CD8-positive, alpha-beta memory T cell (primary cell): Measurements from ENCODE around the gene CRLF3. TPM values are rescaled to one million over a fixed set of nuclear protein-coding genes. Genes with fewer than 3 reads are reported as not detected.
A peak's percentile ranks its signal among the peaks of the same experiment; 100 is the strongest.
"Not testable (repeated sequence)": the region's sequence is repeated elsewhere in the genome, so short reads cannot be mapped to it uniquely, and the experiment has no call there.

Experiments
- CTCF ChIA-PET: fragments of 350-600 bp; sonication (Branson Sonifier 250); formaldehyde crosslinking; loops from one replicate; lab custom pipeline; 2021; ENCODE audit warnings: antibody characterized with exemption; lab: Charles Lee
- POLR2A ChIA-PET: fragments of 350-600 bp; sonication (Branson Sonifier 250); formaldehyde crosslinking; loops from one replicate; lab custom pipeline; 2021; ENCODE audit warnings: antibody characterized with exemption; lab: Charles Lee
- DNase-seq, 5 donors: peaks; one replicate each; pipeline versions ENCODE4 v3.0.0 to v3.0.0-alpha.2; 2020 to 2022; ENCODE audit warnings: mixed read lengths in 1 of 5
- H3K27ac ChIP-seq: one replicate; pipeline ENCODE4 v1.7.0; 2013; ENCODE audit warnings: low read depth, mild to moderate bottlenecking, low read length, moderate library complexity
- H3K27me3 ChIP-seq: 2 replicates; pipeline ENCODE4 v1.7.0; 2013; ENCODE audit warnings: low read length, mild to moderate bottlenecking; ENCODE audit not compliant: insufficient read depth, poor library complexity, severe bottlenecking
- H3K36me3 ChIP-seq: 2 replicates; pipeline ENCODE4 v1.7.0; 2013; ENCODE audit warnings: mild to moderate bottlenecking, low read length, moderate library complexity; ENCODE audit not compliant: insufficient read depth
- H3K4me1 ChIP-seq: 2 replicates; pipeline ENCODE4 v1.7.0; 2013; ENCODE audit warnings: mild to moderate bottlenecking, low read length, moderate library complexity; ENCODE audit not compliant: insufficient read depth
- H3K4me3 ChIP-seq: 2 replicates; pipeline ENCODE4 v1.7.0; 2013; ENCODE audit warnings: mild to moderate bottlenecking, low read length
- H3K9me3 ChIP-seq: 2 replicates; pipeline ENCODE4 v1.7.0; 2013; ENCODE audit warnings: mild to moderate bottlenecking, low read length
- H3K27ac Mint-ChIP-seq, 8 donors: one replicate each; pipeline ENCODE4 v1.8.0; 2020 to 2021; ENCODE audit warnings: mixed read lengths in 8 of 8, mild to moderate bottlenecking in 6 of 8, inconsistent platforms in 3 of 8, moderate library complexity in 3 of 8
- H3K27me3 Mint-ChIP-seq, 2 donors: one replicate each; pipeline ENCODE4 v1.8.0; 2020 to 2021; ENCODE audit warnings: mixed read lengths in 2 of 2, mild to moderate bottlenecking in 1 of 2, moderate library complexity in 1 of 2
- H3K36me3 Mint-ChIP-seq, 3 donors: one replicate each; pipeline ENCODE4 v1.8.0; 2020 to 2021; ENCODE audit warnings: mixed read lengths in 3 of 3, inconsistent platforms in 1 of 3, mild to moderate bottlenecking in 1 of 3
- H3K4me1 Mint-ChIP-seq, 3 donors: one replicate each; pipeline ENCODE4 v1.8.0; 2020 to 2021; ENCODE audit warnings: mixed read lengths in 3 of 3, inconsistent platforms in 1 of 3, mild to moderate bottlenecking in 1 of 3
- H3K4me3 Mint-ChIP-seq, 7 donors: one replicate each; pipeline ENCODE4 v1.8.0; 2020 to 2021; ENCODE audit warnings: mixed read lengths in 7 of 7, mild to moderate bottlenecking in 6 of 7, moderate library complexity in 4 of 7, inconsistent platforms in 2 of 7
- H3K9me3 Mint-ChIP-seq, 5 donors: one replicate each; pipeline ENCODE4 v1.8.0; 2020 to 2022; ENCODE audit warnings: mixed read lengths in 5 of 5, mild to moderate bottlenecking in 3 of 5, moderate library complexity in 2 of 5, inconsistent platforms in 1 of 5
- polyA plus RNA-seq: library from polyadenylated mRNA; unstranded; fragments of 300-500 nt; fragmentation: Illumina TruSeq; gene quantifications from one replicate; pipeline ENCODE4 v1.2.3, GENCODE V29; 2021
- total RNA-seq, 2 experiments: library from RNA; stranded (reverse); gene quantifications; one replicate each; pipeline ENCODE4 v1.2.3, GENCODE V29; 2021

Gene CRLF3
- total and polyA plus RNA-seq, 3 experiments from 2014 or later: 42.7 to 108 (median 43.0) TPM

GRCh38 chr17:30794372-30794771 is 30.1 kb downstream of the CRLF3 start:
- H3K4me1 Mint-ChIP-seq: peaks cover 8 to 24% (median 20%) of the 10 kb centered on the region in 3 donors
- H3K27me3 Mint-ChIP-seq: no peaks in the 10 kb centered on the region
- ChIA-PET POLR2A (interaction anchor here (0.6 kb wide), 1 partner anchor 30 kb away, joined by 10 read pairs; no protein-coding TSS in a partner anchor), CTCF (interaction anchor here (1.2 kb wide), 1 partner anchor 30 kb away, joined by 6 read pairs; the partner anchor contains the start of gene CRLF3)
- H3K4me1 ChIP-seq: no peaks in the 10 kb centered on the region
- H3K27ac Mint-ChIP-seq: peak overlapping the region in 6 of 8 donors; percentile 8 to 80 (median 18)
- H3K4me3 Mint-ChIP-seq: peak overlapping the region in 1 of 7 donors; percentile 23
- H3K9me3 Mint-ChIP-seq: no peaks in the 10 kb centered on the region
- H3K36me3 Mint-ChIP-seq: peaks cover 10 to 78% (median 20%) of the 10 kb centered on the region in 3 donors
- no peaks in the 10 kb centered on the region for H3K9me3 ChIP-seq
- H3K4me3 ChIP-seq: no peak overlapping the region
- H3K27me3 ChIP-seq: no peaks in the 10 kb centered on the region
- peaks cover 49% of the 10 kb centered on the region for H3K36me3 ChIP-seq
- no peak for DNase-seq
- no peak overlapping the region for H3K27ac ChIP-seq

GRCh38 chr17:30793282-30793977 is 31.1 kb downstream of the CRLF3 start:
- H3K27ac Mint-ChIP-seq: peak overlapping the region in 4 of 8 donors; percentile 10 to 64 (median 28)
- Histone ChIP-seq H3K36me3 (peaks cover 55% of the 10 kb centered on the region), H3K9me3 (no peaks in the 10 kb centered on the region), H3K27me3 (no peaks in the 10 kb centered on the region), H3K27ac (no peak overlapping the region), H3K4me3 (no peak overlapping the region), H3K4me1 (no peaks in the 10 kb centered on the region)
- H3K27me3 Mint-ChIP-seq: no peaks in the 10 kb centered on the region
- H3K4me3 Mint-ChIP-seq: no peak overlapping the region
- CTCF ChIA-PET: interaction anchor here (1.2 kb wide), 1 partner anchor 31 kb away, joined by 6 read pairs; the partner anchor contains the start of gene CRLF3
- POLR2A ChIA-PET: interaction anchor here (0.6 kb wide), 1 partner anchor 29 kb away, joined by 10 read pairs; no protein-coding TSS in a partner anchor
- H3K4me1 Mint-ChIP-seq: peaks cover 8 to 23% (median 20%) of the 10 kb centered on the region in 3 donors
- peaks cover 10 to 82% (median 20%) of the 10 kb centered on the region in 3 donors for H3K36me3 Mint-ChIP-seq
- DNase-seq: no peak
- no peaks in the 10 kb centered on the region for H3K9me3 Mint-ChIP-seq

GRCh38 chr17:30790279-30790678 is 34.2 kb downstream of the CRLF3 start:
- Histone ChIP-seq H3K4me1 (no peaks in the 10 kb centered on the region), H3K27ac (no peak overlapping the region), H3K27me3 (no peaks in the 10 kb centered on the region), H3K9me3 (no peaks in the 10 kb centered on the region), H3K36me3 (peaks cover 53% of the 10 kb centered on the region), H3K4me3 (no peak overlapping the region)
- H3K4me1 Mint-ChIP-seq: peaks cover 8 to 13% (median 10%) of the 10 kb centered on the region in 3 donors
- no peak for DNase-seq
- no peaks in the 10 kb centered on the region for H3K9me3 Mint-ChIP-seq
- H3K27ac Mint-ChIP-seq: peak overlapping the region; percentile 19 to 89 (median 76)
- H3K36me3 Mint-ChIP-seq: peaks cover 5 to 78% (median 17%) of the 10 kb centered on the region in 3 donors
- no peaks in the 10 kb centered on the region for H3K27me3 Mint-ChIP-seq
- POLR2A ChIA-PET: no interaction called here
- CTCF ChIA-PET: interaction anchor here (0.6 to 1.1 kb wide), 3 partner anchors 10 to 412 kb away, joined by 3 to 8 read pairs (median 4); partner anchors contain the start of gene CRLF3
- H3K4me3 Mint-ChIP-seq: peak overlapping the region in 2 of 7 donors; percentile 5 to 38

DNA sequence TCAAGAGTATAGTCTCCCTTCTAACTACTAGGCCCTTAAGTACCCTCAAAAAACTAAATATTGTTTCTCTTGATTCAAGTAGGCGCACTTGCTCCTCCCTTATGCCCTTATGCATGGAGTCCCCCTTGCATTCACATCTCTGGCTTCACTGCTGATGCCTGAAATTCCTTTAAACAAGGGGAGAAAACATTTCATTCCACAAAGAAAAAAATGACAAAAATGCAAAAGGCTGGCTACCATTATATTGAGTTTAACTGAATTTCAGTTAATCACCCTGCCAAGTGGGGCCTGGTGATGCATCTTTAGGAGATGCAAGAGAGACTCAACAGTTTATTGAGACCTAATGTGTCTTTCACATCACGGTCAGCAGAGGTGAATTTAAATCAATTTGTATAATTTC is 35.6 kb downstream of the CRLF3 start:
- Mint-ChIP-seq H3K27me3 (no peaks in the 10 kb centered on the region), H3K27ac (peak overlapping the region in 2 of 8 donors; percentile 20 to 32), H3K9me3 (no peaks in the 10 kb centered on the region), H3K36me3 (peaks cover 5 to 79% (median 15%) of the 10 kb centered on the region in 3 donors), H3K4me3 (no peak overlapping the region), H3K4me1 (peaks cover 8 to 13% (median 13%) of the 10 kb centered on the region in 3 donors)
- Histone ChIP-seq H3K4me1 (no peaks in the 10 kb centered on the region), H3K9me3 (no peaks in the 10 kb centered on the region), H3K27ac (no peak overlapping the region), H3K27me3 (no peaks in the 10 kb centered on the region), H3K4me3 (no peak overlapping the region), H3K36me3 (peaks cover 46% of the 10 kb centered on the region)
- ChIA-PET POLR2A (no interaction called here), CTCF (interaction anchor here (1.1 to 1.3 kb wide), 2 partner anchors 35 to 37 kb away, joined by 5 to 8 read pairs; partner anchors contain the start of gene CRLF3)
- DNase-seq: no peak

GRCh38 chr17:30782206-30782605 is 42.3 kb downstream of the CRLF3 start:
- ChIA-PET CTCF (interaction anchor here (2.2 kb wide), 1 partner anchor 43 kb away, joined by 7 read pairs; no protein-coding TSS in a partner anchor), POLR2A (no interaction called here)
- Histone ChIP-seq H3K27ac (no peak overlapping the region), H3K4me3 (no peak overlapping the region), H3K36me3 (peaks cover 10% of the 10 kb centered on the region), H3K27me3 (no peaks in the 10 kb centered on the region), H3K9me3 (no peaks in the 10 kb centered on the region), H3K4me1 (no peaks in the 10 kb centered on the region)
- peaks cover 8 to 23% (median 20%) of the 10 kb centered on the region in 3 donors for H3K4me1 Mint-ChIP-seq
- no peaks in the 10 kb centered on the region for H3K9me3 Mint-ChIP-seq
- no peak for DNase-seq
- H3K27ac Mint-ChIP-seq: peak overlapping the region in 5 of 8 donors; percentile 37 to 64 (median 54)
- no peaks in the 10 kb centered on the region for H3K27me3 Mint-ChIP-seq
- H3K4me3 Mint-ChIP-seq: no peak overlapping the region
- H3K36me3 Mint-ChIP-seq: peaks cover 4 to 57% (median 15%) of the 10 kb centered on the region in 3 donors

DNA sequence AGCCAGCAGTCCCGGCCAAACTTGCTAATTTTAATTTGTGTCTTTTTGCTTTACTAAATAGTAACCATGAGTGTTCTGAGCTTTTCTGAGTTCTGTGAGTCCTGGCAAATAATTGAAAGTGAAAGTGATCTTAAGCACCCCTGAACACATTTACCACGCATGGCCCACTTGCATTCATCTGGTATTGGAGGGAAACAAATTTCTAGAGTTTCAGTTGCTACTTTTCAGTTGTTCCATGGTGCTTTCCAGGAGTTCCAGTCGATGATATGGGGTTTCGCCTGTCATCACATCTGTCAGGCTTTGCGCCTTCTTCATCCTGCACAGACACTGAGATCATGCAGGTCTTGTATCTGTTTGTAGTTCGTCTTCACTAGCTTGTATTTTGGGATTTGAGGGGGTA is 44.1 kb downstream of the CRLF3 start:
- H3K27ac Mint-ChIP-seq: peak overlapping the region; percentile 51 to 90 (median 75)

GRCh38 chr17:30768771-30769170 is 55.7 kb downstream of the CRLF3 start:
- H3K4me1 Mint-ChIP-seq, H3K9me3 Mint-ChIP-seq, H3K27me3 ChIP-seq, H3K36me3 ChIP-seq, H3K4me1 ChIP-seq, H3K27me3 Mint-ChIP-seq, H3K27ac ChIP-seq, POLR2A ChIA-PET, DNase-seq, H3K9me3 ChIP-seq, H3K4me3 Mint-ChIP-seq, CTCF ChIA-PET, H3K4me3 ChIP-seq: not testable (repeated sequence)
- H3K36me3 Mint-ChIP-seq: peaks cover 0 to 46% (median 7%) of the 10 kb centered on the region in 3 donors
- H3K27ac Mint-ChIP-seq: peak overlapping the region in 1 of 8 donors; percentile 8

More for the DNA sequence above, 44.1 kb downstream of the CRLF3 start:
- no peaks in the 10 kb centered on the region for H3K9me3 ChIP-seq
- H3K27me3 ChIP-seq: no peaks in the 10 kb centered on the region
- H3K4me3 Mint-ChIP-seq: peak overlapping the region in 3 of 7 donors; percentile 5 to 68 (median 17)
- H3K9me3 Mint-ChIP-seq: no peaks in the 10 kb centered on the region
- H3K4me1 ChIP-seq: no peaks in the 10 kb centered on the region
- POLR2A ChIA-PET: interaction anchor here (0.6 kb wide), 1 partner anchor 38 kb away, joined by 4 read pairs; no protein-coding TSS in a partner anchor
- no peak overlapping the region for H3K4me3 ChIP-seq
- no peak for DNase-seq
- H3K27ac ChIP-seq: no peak overlapping the region
- peaks cover 8 to 23% (median 20%) of the 10 kb centered on the region in 3 donors for H3K4me1 Mint-ChIP-seq
- peaks cover 4% of the 10 kb centered on the region for H3K36me3 ChIP-seq
- peaks cover 4 to 54% (median 13%) of the 10 kb centered on the region in 3 donors for H3K36me3 Mint-ChIP-seq
- no peaks in the 10 kb centered on the region for H3K27me3 Mint-ChIP-seq
- CTCF ChIA-PET: interaction anchor here (0.8 to 2.2 kb wide), 5 partner anchors 10 to 45 kb away, joined by 3 to 7 read pairs (median 4); partner anchors contain the start of gene CRLF3
